HepG2 (cell line): ENCODE results near the gene MYCBP2. TPM values are rescaled to one million over a fixed set of nuclear protein-coding genes. Genes with fewer than 3 reads are reported as not detected.

Experiments
- ATF7 ChIP-seq, 2 experiments: fragments of 450-650 bp in 1 of 2; sonication (generic) in 1 of 2; formaldehyde crosslinking in 1 of 2; IDR thresholded peaks; 2 replicates each; pipeline versions ENCODE4 v1.4.0 to v1.6.1; 2016 to 2020; ENCODE audit warnings: antibody characterized with exemption in 1 of 2, mild to moderate bottlenecking in 1 of 2, missing genetic modification reagents in 1 of 2
- CHD2 ChIP-seq: IDR thresholded peaks from 2 replicates; pipeline ENCODE4 v1.6.1; 2011; ENCODE audit warnings: low read depth, low read length, improper control_type of control experiment
- FLYWCH1 ChIP-seq: sonication (generic); formaldehyde crosslinking; IDR thresholded peaks from 2 replicates; pipeline ENCODE4 v1.8.1; 2023; ENCODE audit warnings: mild to moderate bottlenecking, missing genetic modification reagents
- HNRNPK ChIP-seq: fragments of 200-400 bp; formaldehyde crosslinking; IDR thresholded peaks from 2 replicates; pipeline ENCODE4 v1.6.1; 2018; ENCODE audit warnings: low read length, low read depth, moderate library complexity, mild to moderate bottlenecking; ENCODE audit not compliant: poor library complexity, severe bottlenecking
- HOXD1 ChIP-seq: sonication (generic); formaldehyde crosslinking; IDR thresholded peaks from 2 replicates; pipeline ENCODE4 v1.5.0; 2020; ENCODE audit warnings: missing genetic modification reagents
- NKX3-1 ChIP-seq: sonication (generic); formaldehyde crosslinking; IDR thresholded peaks from 2 replicates; pipeline ENCODE4 v1.5.0; 2020; ENCODE audit warnings: missing genetic modification reagents
- REPIN1 ChIP-seq: sonication (generic); formaldehyde crosslinking; IDR thresholded peaks from 2 replicates; pipeline ENCODE4 v1.8.0; 2022; ENCODE audit warnings: missing genetic modification reagents, low read depth, mild to moderate bottlenecking, borderline replicate concordance
- RXRA ChIP-seq: sonication (generic); formaldehyde crosslinking; IDR thresholded peaks from 2 replicates; pipeline ENCODE4 v1.5.1; 2020; ENCODE audit warnings: missing genetic modification reagents
- ZFP36 ChIP-seq: fragments of 150-350 bp; IDR thresholded peaks from 2 replicates; pipeline ENCODE4 v1.6.1; 2018; ENCODE audit warnings: borderline replicate concordance, low read length, low read depth; ENCODE audit not compliant: partially characterized antibody
- ZFP36L2 ChIP-seq: sonication (generic); formaldehyde crosslinking; IDR thresholded peaks from 2 replicates; pipeline ENCODE4 v1.4.0; 2020; ENCODE audit warnings: missing genetic modification reagents
- ZMYM3 ChIP-seq: sonication (generic); formaldehyde crosslinking; IDR thresholded peaks from 2 replicates; pipeline ENCODE4 v1.5.1; 2020; ENCODE audit warnings: mild to moderate bottlenecking, missing genetic modification reagents
- ZNF549 ChIP-seq: sonication (generic); formaldehyde crosslinking; IDR thresholded peaks from 2 replicates; pipeline ENCODE4 v1.5.0; 2020; ENCODE audit warnings: missing genetic modification reagents
- ZSCAN29 ChIP-seq: sonication (generic); formaldehyde crosslinking; conservative IDR thresholded peaks from 2 replicates; pipeline ENCODE4 v1.4.0; 2020; ENCODE audit warnings: mild to moderate bottlenecking, missing genetic modification reagents
- polyA plus RNA-seq, 8 experiments: library from polyadenylated mRNA; depleted of rRNA in 3 of 8; stranded (reverse) in 7 of 8; unstranded in 1 of 8; fragments of >200 nt; fragmentation: Illumina TruSeq in 4 of 8; extraction: Trizol in 4 of 8; gene quantifications; 2 replicates each; pipeline versions ENCODE4 v1.2.1 to v1.2.3, GENCODE V29; 2011 to 2016; ENCODE audit warnings: low read depth in 4 of 8, missing spikeins in 1 of 8, mixed read lengths in 1 of 8; ENCODE audit not compliant: insufficient read depth in 1 of 8
- total RNA-seq, 5 experiments: library from RNA; depleted of rRNA; stranded (reverse); fragments of >200 nt; fragmentation: Illumina TruSeq; extraction: Trizol; gene quantifications; 2 replicates each; pipeline ENCODE4 v1.2.3, GENCODE V29; 2016; ENCODE audit warnings: low read depth in 1 of 5
- TF ChIP-seq, protein P1 (sequence below): sonication (generic); formaldehyde crosslinking; IDR thresholded peaks from 2 replicates; pipeline ENCODE4 v1.4.0; 2020; ENCODE audit warnings: mild to moderate bottlenecking, missing genetic modification reagents
- TF ChIP-seq, protein P2 (sequence below): IDR thresholded peaks from 2 replicates; pipeline ENCODE4 v1.6.1; 2016; ENCODE audit warnings: mild to moderate bottlenecking, missing biosample characterization, missing genetic modification reagents
- TF ChIP-seq, protein P3 (sequence below): sonication (generic); formaldehyde crosslinking; IDR thresholded peaks from 2 replicates; pipeline ENCODE4 v1.4.0; 2020; ENCODE audit warnings: mild to moderate bottlenecking, low read depth, missing genetic modification reagents
- TF ChIP-seq, protein P4 (sequence below): sonication (generic); formaldehyde crosslinking; IDR thresholded peaks from 2 replicates; pipeline ENCODE4 v1.4.0; 2020; ENCODE audit warnings: missing genetic modification reagents, borderline replicate concordance
- TF ChIP-seq, protein P5 (sequence below): sonication (generic); formaldehyde crosslinking; conservative IDR thresholded peaks from 2 replicates; pipeline ENCODE4 v1.8.1; 2023; ENCODE audit warnings: missing genetic modification reagents
- TF ChIP-seq, protein P6 (sequence below): sonication (generic); formaldehyde crosslinking; IDR thresholded peaks from 2 replicates; pipeline ENCODE4 v1.5.1; 2020; ENCODE audit warnings: mild to moderate bottlenecking, missing genetic modification reagents, borderline replicate concordance

The MYCBP2 gene
- total and polyA plus RNA-seq, 2 of the 13 experiments (the other 11 are each of a cell fraction or from before 2014, with no cell fraction given), result 16.3 to 35.3 TPM

DNA sequence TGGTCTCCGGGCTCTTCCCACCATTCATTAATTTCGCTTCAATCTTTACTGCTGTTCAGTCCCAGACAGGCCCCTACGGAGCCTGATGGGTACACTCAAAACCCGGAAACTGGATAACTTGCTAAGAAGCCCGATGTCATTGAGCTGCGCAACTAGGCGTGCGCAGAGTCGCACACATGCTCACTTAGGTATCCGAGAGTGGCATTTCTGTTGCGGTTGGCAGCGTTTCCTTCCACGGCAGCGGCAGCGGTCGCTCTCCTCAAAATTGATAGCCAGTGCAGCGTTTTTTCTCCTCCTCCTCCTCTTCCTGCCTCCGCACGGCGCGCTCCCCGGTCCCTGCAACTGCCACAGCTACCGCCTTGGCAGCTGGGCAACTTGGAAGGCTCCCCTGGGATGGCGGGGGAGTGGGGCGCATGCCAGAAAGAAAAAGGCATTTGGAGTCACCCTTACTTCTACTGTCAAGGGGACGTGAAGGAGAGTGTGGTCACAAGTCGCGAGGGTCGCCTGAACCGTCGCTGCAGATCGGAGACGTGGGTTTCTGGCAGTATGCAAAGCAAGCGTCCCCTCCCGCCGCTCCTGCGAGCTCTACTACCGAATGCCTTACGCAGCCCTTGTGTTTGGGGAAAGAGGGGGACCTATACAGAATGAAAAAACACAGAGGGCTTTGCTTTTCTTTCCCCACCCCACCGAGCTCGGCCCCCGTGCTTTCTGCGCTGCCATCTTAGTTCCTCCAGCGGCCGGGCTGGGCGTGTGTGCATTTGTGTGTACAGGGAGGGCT lies 2.4 kb upstream of the MYCBP2 start (continued):
- TF ChIP-seq HNRNPK (no peak), HOXD1 (peak; percentile 41; the same call in 1 of the 2 replicates), NKX3-1 (0 out of 2 replicates have a peak, but pooled peaks have one; percentile 42), ZFP36L2 (no peak; the same call in 1 of the 2 replicates), ZSCAN29 (CRISPR knock-in tag) (no peak), ATF7 (IDR thresholded peaks at IDR 0.05) (no peak), ATF7 (CRISPR knock-in tag; IDR thresholded peaks at IDR 0.05) (no peak), CHD2 (no peak), ZNF549 (CRISPR knock-in tag) (no peak), RXRA (no peak; the same call in 1 of the 2 replicates), ZFP36 (no peak), FLYWCH1 (no peak), ZMYM3 (CRISPR knock-in tag) (no peak), REPIN1 (CRISPR knock-in tag) (no peak)
- TF ChIP-seq, protein P1, sequence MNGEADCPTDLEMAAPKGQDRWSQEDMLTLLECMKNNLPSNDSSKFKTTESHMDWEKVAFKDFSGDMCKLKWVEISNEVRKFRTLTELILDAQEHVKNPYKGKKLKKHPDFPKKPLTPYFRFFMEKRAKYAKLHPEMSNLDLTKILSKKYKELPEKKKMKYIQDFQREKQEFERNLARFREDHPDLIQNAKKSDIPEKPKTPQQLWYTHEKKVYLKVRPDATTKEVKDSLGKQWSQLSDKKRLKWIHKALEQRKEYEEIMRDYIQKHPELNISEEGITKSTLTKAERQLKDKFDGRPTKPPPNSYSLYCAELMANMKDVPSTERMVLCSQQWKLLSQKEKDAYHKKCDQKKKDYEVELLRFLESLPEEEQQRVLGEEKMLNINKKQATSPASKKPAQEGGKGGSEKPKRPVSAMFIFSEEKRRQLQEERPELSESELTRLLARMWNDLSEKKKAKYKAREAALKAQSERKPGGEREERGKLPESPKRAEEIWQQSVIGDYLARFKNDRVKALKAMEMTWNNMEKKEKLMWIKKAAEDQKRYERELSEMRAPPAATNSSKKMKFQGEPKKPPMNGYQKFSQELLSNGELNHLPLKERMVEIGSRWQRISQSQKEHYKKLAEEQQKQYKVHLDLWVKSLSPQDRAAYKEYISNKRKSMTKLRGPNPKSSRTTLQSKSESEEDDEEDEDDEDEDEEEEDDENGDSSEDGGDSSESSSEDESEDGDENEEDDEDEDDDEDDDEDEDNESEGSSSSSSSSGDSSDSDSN (CRISPR knock-in tag), result peak; percentile 59
- TF ChIP-seq, protein P2, sequence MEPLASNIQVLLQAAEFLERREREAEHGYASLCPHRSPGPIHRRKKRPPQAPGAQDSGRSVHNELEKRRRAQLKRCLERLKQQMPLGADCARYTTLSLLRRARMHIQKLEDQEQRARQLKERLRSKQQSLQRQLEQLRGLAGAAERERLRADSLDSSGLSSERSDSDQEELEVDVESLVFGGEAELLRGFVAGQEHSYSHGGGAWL, result peak; percentile 27; the same call in 1 of the 2 replicates
- TF ChIP-seq, protein P3, sequence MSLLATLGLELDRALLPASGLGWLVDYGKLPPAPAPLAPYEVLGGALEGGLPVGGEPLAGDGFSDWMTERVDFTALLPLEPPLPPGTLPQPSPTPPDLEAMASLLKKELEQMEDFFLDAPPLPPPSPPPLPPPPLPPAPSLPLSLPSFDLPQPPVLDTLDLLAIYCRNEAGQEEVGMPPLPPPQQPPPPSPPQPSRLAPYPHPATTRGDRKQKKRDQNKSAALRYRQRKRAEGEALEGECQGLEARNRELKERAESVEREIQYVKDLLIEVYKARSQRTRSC (CRISPR knock-in tag), result no peak
- TF ChIP-seq, protein P4, sequence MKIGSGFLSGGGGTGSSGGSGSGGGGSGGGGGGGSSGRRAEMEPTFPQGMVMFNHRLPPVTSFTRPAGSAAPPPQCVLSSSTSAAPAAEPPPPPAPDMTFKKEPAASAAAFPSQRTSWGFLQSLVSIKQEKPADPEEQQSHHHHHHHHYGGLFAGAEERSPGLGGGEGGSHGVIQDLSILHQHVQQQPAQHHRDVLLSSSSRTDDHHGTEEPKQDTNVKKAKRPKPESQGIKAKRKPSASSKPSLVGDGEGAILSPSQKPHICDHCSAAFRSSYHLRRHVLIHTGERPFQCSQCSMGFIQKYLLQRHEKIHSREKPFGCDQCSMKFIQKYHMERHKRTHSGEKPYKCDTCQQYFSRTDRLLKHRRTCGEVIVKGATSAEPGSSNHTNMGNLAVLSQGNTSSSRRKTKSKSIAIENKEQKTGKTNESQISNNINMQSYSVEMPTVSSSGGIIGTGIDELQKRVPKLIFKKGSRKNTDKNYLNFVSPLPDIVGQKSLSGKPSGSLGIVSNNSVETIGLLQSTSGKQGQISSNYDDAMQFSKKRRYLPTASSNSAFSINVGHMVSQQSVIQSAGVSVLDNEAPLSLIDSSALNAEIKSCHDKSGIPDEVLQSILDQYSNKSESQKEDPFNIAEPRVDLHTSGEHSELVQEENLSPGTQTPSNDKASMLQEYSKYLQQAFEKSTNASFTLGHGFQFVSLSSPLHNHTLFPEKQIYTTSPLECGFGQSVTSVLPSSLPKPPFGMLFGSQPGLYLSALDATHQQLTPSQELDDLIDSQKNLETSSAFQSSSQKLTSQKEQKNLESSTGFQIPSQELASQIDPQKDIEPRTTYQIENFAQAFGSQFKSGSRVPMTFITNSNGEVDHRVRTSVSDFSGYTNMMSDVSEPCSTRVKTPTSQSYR (CRISPR knock-in tag), result peak; percentile 60; the same call in 1 of the 2 replicates
- TF ChIP-seq, protein P5, sequence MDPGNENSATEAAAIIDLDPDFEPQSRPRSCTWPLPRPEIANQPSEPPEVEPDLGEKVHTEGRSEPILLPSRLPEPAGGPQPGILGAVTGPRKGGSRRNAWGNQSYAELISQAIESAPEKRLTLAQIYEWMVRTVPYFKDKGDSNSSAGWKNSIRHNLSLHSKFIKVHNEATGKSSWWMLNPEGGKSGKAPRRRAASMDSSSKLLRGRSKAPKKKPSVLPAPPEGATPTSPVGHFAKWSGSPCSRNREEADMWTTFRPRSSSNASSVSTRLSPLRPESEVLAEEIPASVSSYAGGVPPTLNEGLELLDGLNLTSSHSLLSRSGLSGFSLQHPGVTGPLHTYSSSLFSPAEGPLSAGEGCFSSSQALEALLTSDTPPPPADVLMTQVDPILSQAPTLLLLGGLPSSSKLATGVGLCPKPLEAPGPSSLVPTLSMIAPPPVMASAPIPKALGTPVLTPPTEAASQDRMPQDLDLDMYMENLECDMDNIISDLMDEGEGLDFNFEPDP (CRISPR knock-in tag), result no peak
- TF ChIP-seq, protein P6, sequence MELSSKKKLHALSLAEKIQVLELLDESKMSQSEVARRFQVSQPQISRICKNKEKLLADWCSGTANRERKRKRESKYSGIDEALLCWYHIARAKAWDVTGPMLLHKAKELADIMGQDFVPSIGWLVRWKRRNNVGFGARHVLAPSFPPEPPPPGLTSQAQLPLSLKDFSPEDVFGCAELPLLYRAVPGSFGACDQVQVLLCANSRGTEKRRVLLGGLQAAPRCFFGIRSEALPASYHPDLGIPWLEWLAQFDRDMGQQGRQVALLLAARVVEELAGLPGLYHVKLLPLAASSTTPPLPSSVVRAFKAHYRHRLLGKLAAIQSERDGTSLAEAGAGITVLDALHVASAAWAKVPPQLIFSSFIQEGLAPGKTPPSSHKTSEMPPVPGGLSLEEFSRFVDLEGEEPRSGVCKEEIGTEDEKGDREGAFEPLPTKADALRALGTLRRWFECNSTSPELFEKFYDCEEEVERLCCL, result no peak
